K562 (cell line): ENCODE results near the gene CCNL2. TPM values are rescaled to one million over a fixed set of nuclear protein-coding genes. Genes with fewer than 3 reads are reported as not detected.
A peak's percentile ranks its signal among the peaks of the same experiment; 100 is the strongest.

ENCODE experiments used
- ASH1L ChIP-seq: fragments of 450-650 bp; IDR thresholded peaks from 2 replicates; pipeline ENCODE4 v1.6.1; 2018; ENCODE audit warnings: borderline replicate concordance, mild to moderate bottlenecking, low read depth; ENCODE audit not compliant: partially characterized antibody
- ATF6 ChIP-seq: sonication (generic); formaldehyde crosslinking; IDR thresholded peaks from 2 replicates; pipeline ENCODE4 v1.4.0; 2020; ENCODE audit warnings: mild to moderate bottlenecking, missing genetic modification reagents
- CCNT2 ChIP-seq: IDR thresholded peaks from 2 replicates; pipeline ENCODE4 v1.6.1; 2011; ENCODE audit warnings: borderline replicate concordance, low read depth, mild to moderate bottlenecking, moderate library complexity, mixed read lengths, low read length; ENCODE audit not compliant: insufficient read length; ENCODE audit errors: extremely low read depth
- CEBPZ ChIP-seq: fragments of 150-350 bp; IDR thresholded peaks from 2 replicates; pipeline ENCODE4 v1.6.1; 2014; ENCODE audit warnings: low read depth, mild to moderate bottlenecking, low read length, borderline replicate concordance
- CHD2 ChIP-seq: IDR thresholded peaks from 2 replicates; pipeline ENCODE4 v1.6.1; 2011; ENCODE audit warnings: low read depth, low read length
- DIDO1 ChIP-seq: fragments of 450-650 bp; IDR thresholded peaks from 2 replicates; pipeline ENCODE4 v1.6.1; 2016; ENCODE audit warnings: low read depth, missing biosample characterization, missing genetic modification characterization
- E2F5 ChIP-seq: sonication (generic); formaldehyde crosslinking; IDR thresholded peaks from 2 replicates; pipeline ENCODE4 v1.8.0; 2022; ENCODE audit warnings: mild to moderate bottlenecking, missing genetic modification reagents
- EZH2 ChIP-seq: IDR thresholded peaks from 2 replicates; pipeline ENCODE4 v1.6.1; 2012; ENCODE audit warnings: low read depth, mild to moderate bottlenecking, inconsistent platforms, low read length, borderline replicate concordance
- HNRNPL ChIP-seq: fragments of 200-400 bp; formaldehyde crosslinking; IDR thresholded peaks from 2 replicates; pipeline ENCODE4 v1.6.1; 2017; ENCODE audit warnings: low read depth, mild to moderate bottlenecking, low read length
- KHSRP ChIP-seq: fragments of 450-650 bp; IDR thresholded peaks from 2 replicates; pipeline ENCODE4 v1.6.1; 2017
- MAX ChIP-seq: sonication (generic); formaldehyde crosslinking; IDR thresholded peaks from 2 replicates; pipeline ENCODE4 v1.9.0; 2022; ENCODE audit warnings: mild to moderate bottlenecking, missing genetic modification reagents
- MCM5 ChIP-seq: fragments of 450-650 bp; IDR thresholded peaks from 2 replicates; pipeline ENCODE4 v1.6.1; 2016; ENCODE audit warnings: low read depth
- PHB2 ChIP-seq: fragments of 450-650 bp; IDR thresholded peaks from 2 replicates; pipeline ENCODE4 v1.6.1; 2017; ENCODE audit warnings: low read depth
- POLR2AphosphoS5 ChIP-seq: IDR thresholded peaks from 2 replicates; pipeline ENCODE4 v1.6.1; 2011; ENCODE audit warnings: mild to moderate bottlenecking, low read depth, low read length, moderate library complexity; ENCODE audit not compliant: control insufficient read depth, insufficient read depth
- RBM14 ChIP-seq: fragments of 200-400 bp; formaldehyde crosslinking; IDR thresholded peaks from 2 replicates; pipeline ENCODE4 v1.6.1; 2018; ENCODE audit warnings: low read depth, mild to moderate bottlenecking, low read length, moderate library complexity, borderline replicate concordance; ENCODE audit not compliant: insufficient read depth
- SP1 ChIP-seq: sonication (generic); formaldehyde crosslinking; IDR thresholded peaks from 2 replicates; pipeline ENCODE4 v1.8.1; 2022; ENCODE audit warnings: mild to moderate bottlenecking, missing genetic modification reagents
- THRAP3 ChIP-seq: fragments of 450-650 bp; IDR thresholded peaks from 2 replicates; pipeline ENCODE4 v1.6.1; 2016; ENCODE audit warnings: mild to moderate bottlenecking, inconsistent platforms, borderline replicate concordance
- USF2 ChIP-seq: sonication (generic); formaldehyde crosslinking; IDR thresholded peaks from 2 replicates; pipeline ENCODE4 v1.5.0; 2020; ENCODE audit warnings: missing genetic modification reagents
- XRCC5 ChIP-seq: fragments of 200-400 bp; formaldehyde crosslinking; IDR thresholded peaks from 2 replicates; pipeline ENCODE4 v1.6.1; 2017; ENCODE audit warnings: low read depth, mild to moderate bottlenecking, low read length
- ZFP30 ChIP-seq: fragments of 250-450 bp; sonication (Bioruptor Pico); IDR thresholded peaks from 2 replicates; pipeline ENCODE4 v1.8.0; 2022; ENCODE audit warnings: moderate library complexity, mild to moderate bottlenecking, inconsistent platforms, borderline replicate concordance
- polyA plus RNA-seq, 8 experiments: library from polyadenylated mRNA; depleted of rRNA in 4 of 8; stranded (reverse) in 5 of 8; unstranded in 3 of 8; fragments of >200 nt; fragmentation: Nextera tagmentation in 2 of 8; fragmentation: Illumina TruSeq in 1 of 8; extraction: Ambion mirVana in 2 of 8; extraction: Trizol in 1 of 8; gene quantifications; 2 replicates each; pipeline versions ENCODE4 v1.2.1 to v1.2.3, GENCODE V29; 2011 to 2014; ENCODE audit warnings: inconsistent platforms in 1 of 8, missing spikeins in 1 of 8
- total RNA-seq, 7 experiments: library from RNA; depleted of rRNA in 6 of 7; stranded (reverse); fragments of >200 nt in 6 of 7; fragmentation: Illumina TruSeq in 2 of 7; extraction: Trizol in 2 of 7; gene quantifications; 2 replicates each; pipeline versions ENCODE4 v1.2.1 to v1.2.3, GENCODE V29; 2011 to 2021; ENCODE audit warnings: low replicate concordance in 1 of 7

CCNL2 gene
- total and polyA plus RNA-seq, 9 of the 15 experiments (the other 6 are each of a cell fraction or from before 2014, with no cell fraction given) = 2.8 to 287 (median 94.5) TPM

- TF ChIP-seq ATF6 (CRISPR knock-in tag) (no peak), ASH1L (no peak), E2F5 (CRISPR knock-in tag) (no peak), MCM5 (no peak), MAX (CRISPR knock-in tag) (peak; percentile 41; the same call in 1 of the 2 replicates), DIDO1 (tag) (no peak), EZH2 (no peak), PHB2 (no peak), CEBPZ (no peak), KHSRP (no peak), POLR2AphosphoS5 (peak; percentile 59; the same call in 1 of the 2 replicates), SP1 (CRISPR knock-in tag) (no peak), HNRNPL (no peak), THRAP3 (no peak), ZFP30 (CRISPR knock-in tag) (no peak), RBM14 (no peak), XRCC5 (no peak), CCNT2 (peak; percentile 50), USF2 (no peak), CHD2 (no peak)
Observed at GRCh38 chr1:1349256-1350012, 49.7 kb downstream of the CCNL2 start, which contains the start of gene DVL1 (continued).
